ENCODE data around the gene COBL.

- no peak for TF ChIP-seq CTCF (IDR thresholded peaks at IDR 0.05; ENCODE audit: control extremely low read depth in 1 of 3, insufficient read depth in 1 of 3, low read depth in 1 of 3, low read length in 3 of 3)
- TF ChIP-seq SIX5 (IDR thresholded peaks at IDR 0.05; ENCODE audit: low read depth, low read length) = no peak
- TF ChIP-seq EP300 (IDR thresholded peaks at IDR 0.05; ENCODE audit: borderline replicate concordance in 1 of 2, low read depth in 2 of 2, low read length in 2 of 2) = no peak
- TF ChIP-seq KDM1A (IDR thresholded peaks at IDR 0.05; ENCODE audit: borderline replicate concordance, low read length) = no peak
These were observed 235.9 kb downstream of the COBL start for GRCh38 chr7:51080622-51081269.
